Measurements from ENCODE around the gene KIF1C. TPM values are rescaled to one million over a fixed set of nuclear protein-coding genes. Genes with fewer than 3 reads are reported as not detected.

KIF1C gene
- total RNA-seq, 1 experiment from 2014 or later = 130 TPM

DNA sequence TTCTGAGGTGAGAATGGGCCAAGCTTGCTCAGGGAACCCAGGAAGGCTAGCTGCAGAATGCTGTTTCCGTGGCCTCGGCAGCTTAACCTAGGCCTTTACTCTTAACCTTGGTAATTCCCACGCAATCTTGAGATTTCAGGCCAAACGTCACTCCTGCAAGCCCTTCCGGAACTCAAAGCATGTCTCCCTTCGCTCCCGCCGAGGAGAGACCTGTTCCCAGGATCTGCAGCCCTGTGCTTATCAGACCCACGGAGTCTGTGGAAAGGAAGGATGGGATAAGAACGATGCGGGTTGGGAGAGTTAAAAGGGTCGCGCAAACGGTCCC, 80.0 kb downstream of the KIF1C start (continued):
- TF ChIP-seq, protein P1, sequence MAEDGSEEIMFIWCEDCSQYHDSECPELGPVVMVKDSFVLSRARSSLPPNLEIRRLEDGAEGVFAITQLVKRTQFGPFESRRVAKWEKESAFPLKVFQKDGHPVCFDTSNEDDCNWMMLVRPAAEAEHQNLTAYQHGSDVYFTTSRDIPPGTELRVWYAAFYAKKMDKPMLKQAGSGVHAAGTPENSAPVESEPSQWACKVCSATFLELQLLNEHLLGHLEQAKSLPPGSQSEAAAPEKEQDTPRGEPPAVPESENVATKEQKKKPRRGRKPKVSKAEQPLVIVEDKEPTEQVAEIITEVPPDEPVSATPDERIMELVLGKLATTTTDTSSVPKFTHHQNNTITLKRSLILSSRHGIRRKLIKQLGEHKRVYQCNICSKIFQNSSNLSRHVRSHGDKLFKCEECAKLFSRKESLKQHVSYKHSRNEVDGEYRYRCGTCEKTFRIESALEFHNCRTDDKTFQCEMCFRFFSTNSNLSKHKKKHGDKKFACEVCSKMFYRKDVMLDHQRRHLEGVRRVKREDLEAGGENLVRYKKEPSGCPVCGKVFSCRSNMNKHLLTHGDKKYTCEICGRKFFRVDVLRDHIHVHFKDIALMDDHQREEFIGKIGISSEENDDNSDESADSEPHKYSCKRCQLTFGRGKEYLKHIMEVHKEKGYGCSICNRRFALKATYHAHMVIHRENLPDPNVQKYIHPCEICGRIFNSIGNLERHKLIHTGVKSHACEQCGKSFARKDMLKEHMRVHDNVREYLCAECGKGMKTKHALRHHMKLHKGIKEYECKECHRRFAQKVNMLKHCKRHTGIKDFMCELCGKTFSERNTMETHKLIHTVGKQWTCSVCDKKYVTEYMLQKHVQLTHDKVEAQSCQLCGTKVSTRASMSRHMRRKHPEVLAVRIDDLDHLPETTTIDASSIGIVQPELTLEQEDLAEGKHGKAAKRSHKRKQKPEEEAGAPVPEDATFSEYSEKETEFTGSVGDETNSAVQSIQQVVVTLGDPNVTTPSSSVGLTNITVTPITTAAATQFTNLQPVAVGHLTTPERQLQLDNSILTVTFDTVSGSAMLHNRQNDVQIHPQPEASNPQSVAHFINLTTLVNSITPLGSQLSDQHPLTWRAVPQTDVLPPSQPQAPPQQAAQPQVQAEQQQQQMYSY (CRISPR knock-in tag; IDR thresholded peaks at IDR 0.05) = no peak
- TF ChIP-seq ZBTB21 (CRISPR knock-in tag; IDR thresholded peaks at IDR 0.05; ENCODE audit: borderline replicate concordance) (no peak), NR2C2 (CRISPR knock-in tag; IDR thresholded peaks at IDR 0.05) (no peak)

Small RNA genes lying within 50 kb of the gene (microRNA-seq; reads per million reads assigned to microRNA genes)
- gene MIR6864 (ENCODE audit: borderline number of aligned reads) (not detected), gene MIR6865 (ENCODE audit: borderline number of aligned reads) (not detected)

Other genes starting within 250 kb of the KIF1C start
- not detected in 3 replicates for gene TM4SF5, start 226.1 kb upstream of the KIF1C start, total RNA-seq (2021)
- 1.2 to 2.1 TPM (median 1.7 TPM) in 3 replicates for gene VMO1, start 211.6 kb upstream of the KIF1C start, total RNA-seq (2021)
- 0.41 to 0.44 TPM in 2 of 3 replicates, not detected in the other for gene GLTPD2, start 209.0 kb upstream of the KIF1C start, total RNA-seq (2021)
- gene PSMB6, start 201.8 kb upstream of the KIF1C start, total RNA-seq (2021) = 294 to 305 TPM (median 296 TPM) in 3 replicates
- gene PLD2, start 190.8 kb upstream of the KIF1C start, total RNA-seq (2021) = 51.3 to 64.9 TPM (median 52.1 TPM) in 3 replicates
- gene MINK1, start 164.6 kb upstream of the KIF1C start, total RNA-seq (2021) = 92.1 to 105 TPM (median 96.2 TPM) in 3 replicates
- gene C17orf107, start 98.4 kb upstream of the KIF1C start, total RNA-seq (2021) = 8.2 to 8.7 TPM (median 8.7 TPM) in 3 replicates
- 0.64 to 0.78 TPM (median 0.70 TPM) in 3 replicates for gene CHRNE, start 94.9 kb upstream of the KIF1C start, total RNA-seq (2021)
- not detected in 3 replicates for gene GP1BA, start 65.7 kb upstream of the KIF1C start, total RNA-seq (2021)
- gene SLC25A11, start 57.9 kb upstream of the KIF1C start, total RNA-seq (2021) = 73.7 to 83.3 TPM (median 76.8 TPM) in 3 replicates
- 121 to 143 TPM (median 122 TPM) in 3 replicates for gene RNF167, start 57.7 kb upstream of the KIF1C start, total RNA-seq (2021)
- gene PFN1, start 49.4 kb upstream of the KIF1C start, total RNA-seq (2021) = 1,289 to 1,315 TPM (median 1,307 TPM) in 3 replicates
- 30.9 to 40.3 TPM (median 37.7 TPM) in 3 replicates for gene ENO3, start 46.8 kb upstream of the KIF1C start, total RNA-seq (2021)
- 97.3 to 103 TPM (median 101 TPM) in 3 replicates for gene SPAG7, start 30.1 kb upstream of the KIF1C start, total RNA-seq (2021)
- 9.2 to 14.2 TPM (median 12.3 TPM) in 3 replicates for gene CAMTA2, start 10.3 kb upstream of the KIF1C start, total RNA-seq (2021)
- gene INCA1, start 428 bp upstream of the KIF1C start, total RNA-seq (2021) = 0.61 to 1.1 TPM (median 1.1 TPM) in 3 replicates
- gene SLC52A1, start 37.5 kb downstream of the KIF1C start, total RNA-seq (2021) = 0.78 to 1.1 TPM (median 0.99 TPM) in 3 replicates
- 0.39 to 0.71 TPM (median 0.66 TPM) in 3 replicates for gene ZFP3, start 80.5 kb downstream of the KIF1C start, total RNA-seq (2021)
- 19.2 to 23.1 TPM (median 21.7 TPM) in 3 replicates for gene ZNF232, start 113.9 kb downstream of the KIF1C start, total RNA-seq (2021)
- 0.20 to 0.25 TPM (median 0.23 TPM) in 3 replicates for gene USP6, start 118.1 kb downstream of the KIF1C start, total RNA-seq (2021)
- gene ZNF594, start 193.9 kb downstream of the KIF1C start, total RNA-seq (2021) = 9.5 to 11.6 TPM (median 10.1 TPM) in 3 replicates
- not detected in 3 replicates for gene SCIMP, start 236.9 kb downstream of the KIF1C start, total RNA-seq (2021)

All from WTC11 (cell line).